ENCODE results near the gene IQGAP1.

Gene IQGAP1

GRCh38 chr15:90478846-90479481 is 90.9 kb downstream of the IQGAP1 start:
- no peak overlapping the region for H3K27ac ChIP-seq
- H3K27me3 ChIP-seq = no peaks in the 10 kb centered on the region
- peaks cover 100% of the 10 kb centered on the region for H3K36me3 ChIP-seq
- H3K4me3 ChIP-seq (ENCODE audit: low read depth in 1 of 2, low read length in 1 of 2) = no peak overlapping the region
- no peaks in the 10 kb centered on the region for H3K9me3 ChIP-seq
- H3K4me1 ChIP-seq (ENCODE audit: control insufficient read depth in 1 of 2, insufficient read depth in 1 of 2, low read depth in 1 of 2, low read length in 1 of 2) = no peaks in the 10 kb centered on the region
- TF ChIP-seq CTCF (IDR thresholded peaks at IDR 0.05) = no peak

- no peak overlapping the region for H3K27ac ChIP-seq
- no peaks in the 10 kb centered on the region for H3K9me3 ChIP-seq
- no peaks in the 10 kb centered on the region for H3K27me3 ChIP-seq
- no peaks in the 10 kb centered on the region for H3K4me1 ChIP-seq (ENCODE audit: control insufficient read depth in 1 of 2, insufficient read depth in 1 of 2, low read depth in 1 of 2, low read length in 1 of 2)
- TF ChIP-seq CTCF (IDR thresholded peaks at IDR 0.05) = no peak
- peaks cover 100% of the 10 kb centered on the region for H3K36me3 ChIP-seq
- H3K4me3 ChIP-seq (ENCODE audit: low read depth in 1 of 2, low read length in 1 of 2) = no peak overlapping the region
Measured at GRCh38 chr15:90479656-90480055, 91.6 kb downstream of the IQGAP1 start.

GRCh38 chr15:90481023-90481422 is 93.0 kb downstream of the IQGAP1 start:
- TF ChIP-seq CTCF (IDR thresholded peaks at IDR 0.05) = no peak
- Histone ChIP-seq H3K4me1 (ENCODE audit: control insufficient read depth in 1 of 2, insufficient read depth in 1 of 2, low read depth in 1 of 2, low read length in 1 of 2) (no peaks in the 10 kb centered on the region), H3K27me3 (no peaks in the 10 kb centered on the region), H3K27ac (peak overlapping the region; percentile 37), H3K4me3 (ENCODE audit: low read depth in 1 of 2, low read length in 1 of 2) (no peak overlapping the region), H3K9me3 (no peaks in the 10 kb centered on the region), H3K36me3 (peaks cover 100% of the 10 kb centered on the region)

- Histone ChIP-seq H3K27me3 (no peaks in the 10 kb centered on the region), H3K9me3 (peaks cover 5% of the 10 kb centered on the region), H3K4me1 (ENCODE audit: control insufficient read depth in 1 of 2, insufficient read depth in 1 of 2, low read depth in 1 of 2, low read length in 1 of 2) (no peaks in the 10 kb centered on the region), H3K27ac (no peak overlapping the region), H3K36me3 (peaks cover 100% of the 10 kb centered on the region), H3K4me3 (ENCODE audit: low read depth in 1 of 2, low read length in 1 of 2) (no peak overlapping the region)
- no peak for TF ChIP-seq CTCF (IDR thresholded peaks at IDR 0.05)
Measured at GRCh38 chr15:90482124-90483011, 94.3 kb downstream of the IQGAP1 start.

GRCh38 chr15:90483012-90483307 is 94.9 kb downstream of the IQGAP1 start:
- H3K36me3 ChIP-seq = peaks cover 100% of the 10 kb centered on the region

More at GRCh38 chr15:90483012-90483307, 94.9 kb downstream of the IQGAP1 start:
- no peak overlapping the region for H3K4me3 ChIP-seq (ENCODE audit: low read depth in 1 of 2, low read length in 1 of 2)
- no peak for TF ChIP-seq CTCF (IDR thresholded peaks at IDR 0.05)
- H3K27me3 ChIP-seq = no peaks in the 10 kb centered on the region
- H3K9me3 ChIP-seq = peaks cover 5% of the 10 kb centered on the region
- H3K4me1 ChIP-seq (ENCODE audit: control insufficient read depth in 1 of 2, insufficient read depth in 1 of 2, low read depth in 1 of 2, low read length in 1 of 2) = no peaks in the 10 kb centered on the region
- H3K27ac ChIP-seq = no peak overlapping the region

Measured in neutrophil (primary cell).